ENCODE measurements around the gene PAH. TPM values are rescaled to one million over a fixed set of nuclear protein-coding genes. Genes with fewer than 3 reads are reported as not detected.
A peak's percentile ranks its signal among the peaks of the same experiment; 100 is the strongest.

Gene PAH
- total and polyA plus RNA-seq, 2 of the 13 experiments (the other 11 are each of a cell fraction or from before 2014, with no cell fraction given): 192 to 451 TPM

GRCh38 chr12:102933168-102933567 lies 16.1 kb upstream of the PAH start (continued):
- TF ChIP-seq YEATS4 (CRISPR knock-in tag; IDR thresholded peaks at IDR 0.05; ENCODE audit: borderline replicate concordance) (no peak), ZNF232 (CRISPR knock-in tag; IDR thresholded peaks at IDR 0.05; ENCODE audit: borderline replicate concordance) (no peak), TFAP4 (IDR thresholded peaks at IDR 0.05; ENCODE audit: borderline replicate concordance, low read depth) (no peak), KLF13 (CRISPR knock-in tag; IDR thresholded peaks at IDR 0.05) (no peak), TBX2 (CRISPR knock-in tag; IDR thresholded peaks at IDR 0.05; ENCODE audit: borderline replicate concordance) (no peak), ZNF296 (CRISPR knock-in tag; conservative IDR thresholded peaks at IDR 0.05) (no peak), ZFP62 (CRISPR knock-in tag; IDR thresholded peaks at IDR 0.05) (no peak), MTA1 (CRISPR knock-in tag; IDR thresholded peaks at IDR 0.05; ENCODE audit: borderline replicate concordance) (no peak), SMYD3 (CRISPR knock-in tag; IDR thresholded peaks at IDR 0.05) (no peak), ZFP37 (CRISPR knock-in tag; IDR thresholded peaks at IDR 0.05; ENCODE audit: borderline replicate concordance) (no peak)

GRCh38 chr12:102927220-102927619 lies 10.2 kb upstream of the PAH start:
- Histone ChIP-seq H3K4me3 (replicated peaks in 1 of 3; ENCODE audit: insufficient read depth in 1 of 3, low read depth in 2 of 3, low read length in 3 of 3) (no peak overlapping the region), H3K4me1 (ENCODE audit: insufficient read depth, low read length) (peaks cover 22% of the 10 kb centered on the region), H3K9me3 (ENCODE audit: low read length) (no peaks in the 10 kb centered on the region), H2AFZ (ENCODE audit: low read length) (no peak overlapping the region), H3K36me3 (replicated peaks in 1 of 2; ENCODE audit: control insufficient read depth in 1 of 2, insufficient read depth in 2 of 2, low read length in 2 of 2) (no peaks in the 10 kb centered on the region), H3K4me2 (ENCODE audit: low read depth, low read length) (no peak overlapping the region), H3K27ac (ENCODE audit: extremely low read length, insufficient read depth, low read length) (no peak overlapping the region), H3K79me2 (ENCODE audit: insufficient read depth, low read length) (no peaks in the 10 kb centered on the region), H3K9ac (ENCODE audit: insufficient read depth, low read depth, low read length) (no peak overlapping the region), H4K20me1 (ENCODE audit: insufficient read depth, low read length) (no peaks in the 10 kb centered on the region), H3K27me3 (ENCODE audit: control insufficient read depth in 1 of 2, insufficient read depth in 2 of 2, low read length in 2 of 2) (no peaks in the 10 kb centered on the region)
- intact Hi-C loops (cut with micrococcal nuclease; ENCODE audit: unreplicated experiment) (no loop called here), in situ Hi-C loops (cut with HindIII; ENCODE audit: extremely low pct_ligation_motif_present, low pct_unique_long_range_greater_than_20kb) (no loop called here)
- POLR2A ChIA-PET: no interaction called here
- DNase-seq (ENCODE audit: low spot score) (no peak), ATAC-seq (no peak), FAIRE-seq (no peak)
- CTCF ChIA-PET (ENCODE audit: low intra/inter-chr PET ratio, low total read pairs): no interaction called here
- TF ChIP-seq HNF4A (CRISPR knock-in tag; IDR thresholded peaks at IDR 0.05): 0 out of 2 replicates have a peak, but pooled peaks have one; percentile 5
- TF ChIP-seq TGIF2 (CRISPR knock-in tag; IDR thresholded peaks at IDR 0.05): no peak
- no TSS peak for BruUV-seq (replicated peaks)

Measured in HepG2 (cell line).